PC-3 (cell line): Measurements from ENCODE around the gene SLC35D2. TPM values are rescaled to one million over a fixed set of nuclear protein-coding genes. Genes with fewer than 3 reads are reported as not detected.

Experiments used
- ATAC-seq: fragments of 200-7000 bp; cut with Tn5 transposase; 2 replicates; pipeline ENCODE4 v1.9.1; 2020; ENCODE audit warnings: mild to moderate bottlenecking, moderate library complexity
- BruUV-seq: library from RNA; stranded (reverse); fragments of 400-500 nt; replicated peaks from 2 replicates; lab custom pipeline; 2021; lab: Mats Ljungman, UMichigan
- CTCF ChIA-PET: fragments of 300-600 bp; sonication (Branson Sonifier 250); formaldehyde crosslinking; loops from one replicate; lab custom pipeline; 2022; ENCODE audit warnings: antibody characterized with exemption; lab: Charles Lee
- POLR2A ChIA-PET: fragments of 300-600 bp; sonication (Branson Sonifier 250); formaldehyde crosslinking; loops from one replicate; lab custom pipeline; 2022; ENCODE audit warnings: antibody characterized with exemption; ENCODE audit not compliant: unreplicated experiment; lab: Charles Lee
- DNase-seq: peaks from one replicate; pipeline ENCODE4 v3.0.0-alpha.2; 2015
- H2AFZ ChIP-seq: fragments of 300-600 bp; sonication (generic); 2 replicates; pipeline ENCODE4 v1.6.0; 2016; ENCODE audit warnings: antibody characterized with exemption, low read length
- H3F3A ChIP-seq: fragments of 300-600 bp; sonication (generic); one replicate; pipeline ENCODE4 v1.6.0; 2017; ENCODE audit warnings: antibody characterized with exemption, low read length, control low read depth, mild to moderate bottlenecking; ENCODE audit not compliant: unreplicated experiment
- H3K27ac ChIP-seq: fragments of 300-600 bp; sonication (generic); 2 replicates; pipeline ENCODE4 v1.5.1; 2016; ENCODE audit warnings: mild to moderate bottlenecking, low read length
- H3K27me3 ChIP-seq: fragments of 300-600 bp; sonication (generic); 2 replicates; pipeline ENCODE4 v1.6.1; 2016; ENCODE audit warnings: low read length, mixed read lengths
- H3K36me3 ChIP-seq: fragments of 300-600 bp; sonication (generic); 2 replicates; pipeline ENCODE4 v1.6.1; 2016; ENCODE audit warnings: low read depth, mixed run types, low read length, mixed read lengths
- H3K4me1 ChIP-seq: fragments of 300-600 bp; sonication (generic); 2 replicates; pipeline ENCODE4 v1.5.1; 2016; ENCODE audit warnings: low read length; ENCODE audit not compliant: insufficient read depth
- H3K4me2 ChIP-seq: fragments of 300-600 bp; sonication (generic); 2 replicates; pipeline ENCODE4 v1.6.0; 2016; ENCODE audit warnings: low read length
- H3K4me3 ChIP-seq: fragments of 300-600 bp; sonication (generic); 2 replicates; pipeline ENCODE4 v1.5.1; 2016; ENCODE audit warnings: mild to moderate bottlenecking, low read length, mixed read lengths
- H3K79me2 ChIP-seq: fragments of 300-600 bp; sonication (generic); 2 replicates; pipeline ENCODE4 v1.6.1; 2017; ENCODE audit warnings: low read length, mixed read lengths
- H3K9ac ChIP-seq: fragments of 300-600 bp; sonication (generic); 2 replicates; pipeline ENCODE4 v1.6.0; 2016; ENCODE audit warnings: mild to moderate bottlenecking, low read length
- H3K9me2 ChIP-seq: fragments of 300-600 bp; sonication (generic); replicated peaks from 2 replicates; pipeline ENCODE4 v1.6.1; 2016; ENCODE audit warnings: mixed run types, low read length, mixed read lengths
- H3K9me3 ChIP-seq: fragments of 300-600 bp; sonication (generic); 2 replicates; pipeline ENCODE4 v1.6.1; 2016; ENCODE audit warnings: low read length, mixed read lengths
- H4K20me1 ChIP-seq: fragments of 300-600 bp; sonication (generic); 2 replicates; pipeline ENCODE4 v1.6.1; 2016; ENCODE audit warnings: low read length, mixed read lengths
- EZH2 ChIP-seq: fragments of 300-600 bp; sonication (generic); IDR thresholded peaks from one replicate; pipeline ENCODE4 v1.6.1; 2017; ENCODE audit warnings: antibody characterized with exemption, mild to moderate bottlenecking, low read length; ENCODE audit not compliant: unreplicated experiment
- EZH2phosphoT487 ChIP-seq: fragments of 300-600 bp; sonication (generic); IDR thresholded peaks from 2 replicates; pipeline ENCODE4 v1.6.1; 2018; ENCODE audit warnings: mild to moderate bottlenecking, antibody characterized with exemption, low read length, borderline replicate concordance
- intact Hi-C: fragments of 100-400 bp; cut with micrococcal nuclease; formaldehyde crosslinking; loops from 2 replicates; pipeline ENCODE4 v1.9.0; 2023
- total RNA-seq: library from RNA; depleted of rRNA; stranded (reverse); fragments of >200 nt; gene quantifications from 2 replicates; pipeline ENCODE4 v1.2.3, GENCODE V29; 2014
- TF ChIP-seq, protein P1 (sequence below): fragments of 300-600 bp; sonication (generic); conservative IDR thresholded peaks from 2 replicates; pipeline ENCODE4 v1.5.1; 2017; ENCODE audit warnings: antibody characterized with exemption, low read depth, mild to moderate bottlenecking, low read length

The SLC35D2 gene
- total RNA-seq, 1 experiment from 2014 or later, result 21.5 TPM

DNA sequence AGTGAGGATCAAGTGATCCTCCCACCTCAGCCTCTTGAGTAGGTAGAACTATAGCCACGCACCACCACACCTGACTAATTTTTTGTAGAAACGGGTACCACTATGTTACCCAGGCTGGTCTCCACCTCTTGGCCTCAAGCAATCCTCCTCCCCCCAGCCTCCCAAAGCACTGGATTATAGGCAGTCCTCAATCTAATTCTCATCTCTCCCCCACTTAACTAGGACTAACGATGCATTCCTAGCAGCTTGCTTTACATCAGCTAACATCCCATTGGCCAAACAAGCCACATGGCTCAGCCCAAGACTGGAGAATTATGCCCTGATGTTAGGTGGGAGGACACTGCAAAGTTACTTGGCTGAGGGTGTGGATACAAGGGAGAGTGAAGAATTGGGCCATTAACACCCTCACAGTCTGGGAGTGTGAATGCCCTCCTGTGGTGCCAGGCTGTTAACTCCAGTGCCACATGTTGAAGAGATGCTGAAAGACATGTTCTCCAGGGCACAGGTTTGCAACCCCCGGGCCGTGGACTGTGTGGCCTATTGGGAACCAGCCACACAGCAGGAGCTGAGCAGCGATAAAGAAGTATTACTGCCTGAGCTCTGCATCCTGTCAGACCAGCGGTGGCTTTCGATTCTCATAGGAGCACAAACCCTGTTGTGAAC lies 39.9 kb upstream of the SLC35D2 start:
- no TSS peak for BruUV-seq
- Histone ChIP-seq H3K36me3 (no peaks in the 10 kb centered on the region), H3K27me3 (no peaks in the 10 kb centered on the region), H3K9me2 (no peaks in the 10 kb centered on the region), H3K79me2 (no peaks in the 10 kb centered on the region), H3K4me2 (no peak overlapping the region), H3K4me1 (peaks cover 19% of the 10 kb centered on the region), H4K20me1 (no peaks in the 10 kb centered on the region), H3K4me3 (no peak overlapping the region), H3F3A (peaks cover 10% of the 10 kb centered on the region), H2AFZ (no peak overlapping the region), H3K27ac (no peak overlapping the region), H3K9me3 (no peaks in the 10 kb centered on the region), H3K9ac (no peak overlapping the region)
- ATAC-seq (no peak), DNase-seq (no peak)
- TF ChIP-seq EZH2phosphoT487, result no peak
- TF ChIP-seq, protein P1, sequence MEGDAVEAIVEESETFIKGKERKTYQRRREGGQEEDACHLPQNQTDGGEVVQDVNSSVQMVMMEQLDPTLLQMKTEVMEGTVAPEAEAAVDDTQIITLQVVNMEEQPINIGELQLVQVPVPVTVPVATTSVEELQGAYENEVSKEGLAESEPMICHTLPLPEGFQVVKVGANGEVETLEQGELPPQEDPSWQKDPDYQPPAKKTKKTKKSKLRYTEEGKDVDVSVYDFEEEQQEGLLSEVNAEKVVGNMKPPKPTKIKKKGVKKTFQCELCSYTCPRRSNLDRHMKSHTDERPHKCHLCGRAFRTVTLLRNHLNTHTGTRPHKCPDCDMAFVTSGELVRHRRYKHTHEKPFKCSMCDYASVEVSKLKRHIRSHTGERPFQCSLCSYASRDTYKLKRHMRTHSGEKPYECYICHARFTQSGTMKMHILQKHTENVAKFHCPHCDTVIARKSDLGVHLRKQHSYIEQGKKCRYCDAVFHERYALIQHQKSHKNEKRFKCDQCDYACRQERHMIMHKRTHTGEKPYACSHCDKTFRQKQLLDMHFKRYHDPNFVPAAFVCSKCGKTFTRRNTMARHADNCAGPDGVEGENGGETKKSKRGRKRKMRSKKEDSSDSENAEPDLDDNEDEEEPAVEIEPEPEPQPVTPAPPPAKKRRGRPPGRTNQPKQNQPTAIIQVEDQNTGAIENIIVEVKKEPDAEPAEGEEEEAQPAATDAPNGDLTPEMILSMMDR, result no peak
- POLR2A ChIA-PET, result no interaction called here
- CTCF ChIA-PET, result no interaction called here
- intact Hi-C loops, result no loop called here

DNA sequence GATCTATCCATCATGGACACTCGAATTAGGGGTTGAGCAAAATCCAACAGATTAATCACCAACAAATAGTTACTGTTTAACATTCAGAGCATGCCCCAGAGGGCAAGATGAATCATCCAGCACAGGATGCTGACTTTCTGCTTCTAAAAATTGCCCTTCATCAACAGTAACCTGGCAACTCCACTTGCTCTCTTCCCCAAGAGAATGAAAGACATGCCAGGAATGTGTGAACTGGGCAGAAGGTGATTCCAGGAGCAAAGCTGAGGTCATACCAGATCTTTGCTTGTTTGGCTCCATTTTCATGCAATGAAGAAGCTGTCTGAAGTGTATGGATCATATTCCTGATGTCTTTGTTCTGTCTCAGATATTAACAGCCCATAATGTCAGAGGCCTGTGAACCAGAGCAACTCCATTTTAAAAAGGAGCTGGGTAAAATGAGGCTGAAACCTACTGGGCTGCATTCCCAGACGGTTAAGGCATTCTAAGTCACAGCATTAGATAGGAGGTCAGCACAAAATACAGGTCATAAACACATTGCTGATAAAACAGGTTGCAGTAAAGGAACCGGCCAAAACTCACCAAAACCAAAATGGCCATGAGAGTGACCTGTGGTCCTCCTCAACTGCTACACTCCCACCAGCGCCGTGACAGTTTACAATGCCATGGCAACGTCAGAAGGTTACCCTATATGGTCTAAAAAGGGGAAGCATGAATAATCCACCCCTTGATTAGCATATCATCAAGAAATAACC lies 37.1 kb upstream of the SLC35D2 start:
- no peaks in the 10 kb centered on the region for H3K9me2 ChIP-seq
- DNase-seq (peak; percentile 95), ATAC-seq (peak; percentile 31)
- no peaks in the 10 kb centered on the region for H4K20me1 ChIP-seq
- no peak overlapping the region for H3K4me3 ChIP-seq
- H3K79me2 ChIP-seq, result peaks cover 16% of the 10 kb centered on the region
- intact Hi-C loops, result no loop called here
- no TSS peak for BruUV-seq
- peak overlapping the region; percentile 99 for H3K4me2 ChIP-seq
- H3K9ac ChIP-seq, result peak overlapping the region; percentile 28
- H2AFZ ChIP-seq, result peak overlapping the region; percentile 37
- H3F3A ChIP-seq, result peaks cover 10% of the 10 kb centered on the region
- TF ChIP-seq, protein P1, result no peak
- TF ChIP-seq EZH2phosphoT487 (no peak), EZH2 (no peak)
- no peaks in the 10 kb centered on the region for H3K36me3 ChIP-seq
- POLR2A ChIA-PET, result interaction anchor here (0.5 kb wide), 1 partner anchor 28 kb away, joined by 3 read pairs; no protein-coding TSS in a partner anchor
- CTCF ChIA-PET, result no interaction called here
- H3K27ac ChIP-seq, result peak overlapping the region; percentile 90
- H3K4me1 ChIP-seq, result peaks cover 19% of the 10 kb centered on the region
- H3K9me3 ChIP-seq, result no peaks in the 10 kb centered on the region
- H3K27me3 ChIP-seq, result no peaks in the 10 kb centered on the region
